ENCODE measurements around the gene KRTAP10-12.

The KRTAP10-12 gene

GRCh38 chr21:44712203-44713028, 15.4 kb downstream of the KRTAP10-12 start:
- DNase-seq: no peak

DNA sequence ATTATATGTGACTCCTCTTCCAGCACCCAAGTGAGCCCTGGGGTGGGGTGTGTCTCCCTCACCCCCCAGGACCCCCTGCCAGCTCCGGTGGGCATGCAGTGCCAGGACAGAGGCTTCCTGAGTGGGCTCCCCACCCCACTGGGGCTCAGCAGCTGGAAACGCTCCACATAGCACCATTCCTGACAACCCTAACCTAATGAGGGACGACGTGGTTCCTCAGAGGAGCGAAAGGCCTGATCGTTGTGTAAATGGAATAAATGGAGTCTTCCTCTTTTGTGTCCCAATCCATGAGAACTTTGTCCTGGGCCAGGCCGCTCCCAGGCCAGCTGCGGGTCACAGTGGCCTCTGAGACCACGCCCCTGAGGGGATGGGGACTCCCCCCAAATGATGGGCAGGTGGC, 16.2 kb downstream of the KRTAP10-12 start:
- DNase-seq: no peak

- no peak for DNase-seq
These were observed 16.9 kb downstream of the KRTAP10-12 start for GRCh38 chr21:44713846-44714245.

DNA sequence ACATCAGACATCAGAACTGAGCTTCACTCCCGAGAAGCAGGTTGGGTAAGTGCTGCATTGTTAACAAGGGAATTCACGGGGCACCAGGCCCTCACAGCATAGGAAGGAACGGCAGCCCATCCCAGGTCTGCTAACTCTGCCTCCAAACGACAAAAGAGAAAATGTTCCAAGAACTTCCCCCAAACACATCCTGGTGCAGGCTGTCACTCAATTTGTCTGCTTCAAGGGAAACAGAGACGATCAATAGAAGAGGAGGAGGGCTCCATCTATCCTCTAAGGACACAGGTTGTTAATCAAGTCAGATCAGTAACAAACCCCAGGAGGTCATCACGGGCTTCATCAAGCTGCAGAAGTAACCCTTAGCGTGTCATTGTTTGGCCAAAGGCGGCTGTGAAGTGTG, 17.9 kb downstream of the KRTAP10-12 start:
- no peak for DNase-seq

DNA sequence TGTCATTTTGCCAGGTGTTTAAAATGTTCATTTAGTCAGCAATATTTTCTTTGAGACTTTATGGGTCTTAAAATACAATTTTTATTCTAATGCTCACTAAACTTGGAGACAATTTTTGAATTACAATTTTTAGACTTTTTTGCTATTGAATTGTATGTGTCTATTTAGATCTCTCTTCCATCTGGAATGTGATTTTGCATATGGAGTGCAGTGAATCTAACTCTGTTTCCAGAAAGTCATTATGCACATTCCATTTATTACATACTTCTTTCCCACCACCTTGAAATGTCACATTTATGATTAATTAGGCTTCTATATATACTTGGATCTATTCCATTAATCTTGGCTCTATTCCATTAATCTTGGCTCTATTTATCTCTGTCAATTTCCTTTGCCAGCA, 20.0 kb downstream of the KRTAP10-12 start:
- DNase-seq: no peak

GRCh38 chr21:44718093-44718492, 21.1 kb downstream of the KRTAP10-12 start:
- DNase-seq: no peak

DNA sequence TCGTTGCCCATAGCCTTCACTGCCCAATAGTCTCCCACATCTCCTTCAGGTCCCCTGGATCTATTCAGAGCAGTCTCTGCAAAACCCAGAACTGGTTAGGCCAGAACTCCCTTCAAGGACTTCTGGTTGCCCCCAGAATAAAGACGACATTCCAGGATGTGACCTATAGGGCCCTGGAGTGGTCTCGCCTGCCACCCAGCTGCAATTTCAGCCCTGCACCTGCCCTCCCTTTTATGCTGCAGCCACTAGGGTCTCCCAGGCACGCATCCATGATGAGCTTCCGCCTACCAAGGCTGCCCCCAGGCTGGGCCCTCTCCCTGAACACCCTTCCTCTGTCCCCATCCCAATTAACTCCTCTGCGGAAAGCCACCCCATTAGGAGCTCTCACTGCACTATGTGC, 21.6 kb downstream of the KRTAP10-12 start:
- no peak for DNase-seq

DNA sequence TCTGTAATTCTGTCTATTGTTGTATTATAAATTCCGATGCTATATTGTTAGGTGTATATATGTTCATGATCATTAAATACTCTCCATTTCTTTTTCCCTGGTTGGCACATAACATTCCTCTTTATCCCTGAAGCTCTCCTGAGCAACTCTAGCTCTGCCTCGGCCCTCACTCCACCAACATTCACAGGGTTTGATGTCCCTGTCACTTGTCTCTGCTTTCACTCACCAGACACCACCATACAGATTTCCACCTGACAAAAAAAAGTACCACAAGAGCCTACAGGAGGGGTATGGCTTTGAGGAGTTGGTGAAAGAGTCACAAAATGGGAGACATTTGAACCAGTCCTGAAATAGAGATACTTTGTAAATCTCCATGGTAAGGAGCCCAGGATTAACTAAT, 23.2 kb downstream of the KRTAP10-12 start:
- no peak for DNase-seq

GRCh38 chr21:44722731-44723130, 25.8 kb downstream of the KRTAP10-12 start:
- DNase-seq: no peak

DNA sequence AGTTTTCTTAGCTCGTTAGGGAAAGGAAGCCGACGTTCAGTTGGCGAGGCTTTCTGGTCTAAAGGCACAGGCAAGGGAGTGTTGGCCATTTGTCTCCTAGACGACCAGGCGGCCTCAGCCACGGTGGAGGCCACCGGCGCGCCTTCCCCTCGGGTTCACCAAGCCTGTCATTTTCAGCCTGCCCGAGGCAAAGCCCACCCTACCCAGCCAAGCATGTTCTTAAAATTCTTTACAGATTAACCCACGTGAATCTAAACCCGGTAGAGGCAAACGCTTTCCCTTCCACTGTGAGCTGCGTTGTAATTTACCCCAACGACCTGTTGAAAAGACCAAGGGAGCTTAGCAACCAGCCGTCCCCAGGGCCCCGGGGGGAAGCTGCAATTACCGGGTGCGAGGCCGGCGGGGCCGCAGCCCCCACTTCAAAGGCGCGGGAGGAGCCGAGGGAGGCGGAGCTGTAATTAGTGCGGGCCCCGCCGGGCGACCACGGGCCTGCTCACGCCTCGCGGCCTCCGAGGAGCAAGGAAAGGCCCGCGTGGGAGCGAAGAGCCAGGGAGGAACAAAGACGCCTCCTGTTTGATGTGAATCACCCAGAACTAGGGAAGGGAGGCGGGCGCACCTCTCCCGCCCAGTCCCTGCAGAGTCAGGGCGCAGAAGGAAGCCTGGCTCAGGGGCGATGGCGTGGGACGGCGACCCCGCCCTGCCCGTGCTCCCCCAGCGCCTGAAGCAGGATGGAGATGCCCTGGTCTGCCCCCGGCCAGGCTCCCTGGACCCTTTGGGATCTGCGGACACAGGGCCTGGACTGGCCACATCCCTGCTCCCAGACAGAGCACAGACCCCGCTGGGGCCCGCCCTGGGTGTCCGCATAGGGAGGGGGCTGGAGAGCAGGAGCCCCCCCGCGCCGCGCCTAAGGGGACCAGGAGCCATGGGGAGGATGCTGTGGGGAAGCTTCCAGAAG, 26.5 kb downstream of the KRTAP10-12 start:
- DNase-seq: no peak

DNA sequence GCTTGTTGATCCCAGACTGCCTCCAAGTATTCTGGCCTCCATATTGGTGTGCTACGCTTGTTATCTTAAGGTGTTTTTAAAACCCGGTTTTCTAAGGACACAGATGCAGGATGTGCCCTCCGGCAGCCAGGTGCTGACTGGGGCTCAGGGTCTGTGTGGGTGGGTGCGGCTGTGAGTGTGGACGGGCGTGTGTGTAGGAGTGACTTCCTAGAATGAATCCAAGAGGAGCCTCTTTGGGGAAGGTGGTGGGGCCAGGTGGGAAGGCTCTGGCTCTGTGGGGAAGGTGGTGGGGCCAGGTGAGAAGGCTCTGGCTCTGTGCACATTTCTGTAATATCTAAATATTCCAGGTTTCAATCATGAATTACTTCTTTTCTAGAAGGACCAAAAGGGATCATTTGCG, 27.2 kb downstream of the KRTAP10-12 start:
- no peak for DNase-seq

GRCh38 chr21:44724926-44725325, 28.0 kb downstream of the KRTAP10-12 start:
- DNase-seq: no peak

- no peak for DNase-seq
These were observed 29.9 kb downstream of the KRTAP10-12 start for GRCh38 chr21:44726826-44727225.

DNA sequence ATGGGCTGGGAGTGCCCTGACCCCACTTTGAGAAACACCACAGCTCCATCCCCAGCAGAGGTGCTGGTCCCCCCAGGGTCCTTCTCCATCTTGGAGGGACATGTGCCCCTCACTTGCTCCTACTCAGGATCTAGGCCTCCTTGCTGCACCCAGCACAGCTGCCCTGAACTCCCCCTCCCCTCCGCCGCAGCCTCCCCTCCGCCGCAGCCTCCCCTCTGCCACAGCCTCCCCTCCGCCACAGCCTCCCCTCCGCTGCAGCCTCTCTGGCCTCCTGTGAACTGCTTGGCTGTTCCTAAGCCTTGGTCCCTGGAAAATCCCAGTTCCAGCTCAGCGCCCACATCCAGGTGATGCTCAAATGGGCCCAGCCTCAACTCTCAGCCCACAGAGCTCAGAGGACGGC, 30.3 kb downstream of the KRTAP10-12 start:
- no peak for DNase-seq

DNA sequence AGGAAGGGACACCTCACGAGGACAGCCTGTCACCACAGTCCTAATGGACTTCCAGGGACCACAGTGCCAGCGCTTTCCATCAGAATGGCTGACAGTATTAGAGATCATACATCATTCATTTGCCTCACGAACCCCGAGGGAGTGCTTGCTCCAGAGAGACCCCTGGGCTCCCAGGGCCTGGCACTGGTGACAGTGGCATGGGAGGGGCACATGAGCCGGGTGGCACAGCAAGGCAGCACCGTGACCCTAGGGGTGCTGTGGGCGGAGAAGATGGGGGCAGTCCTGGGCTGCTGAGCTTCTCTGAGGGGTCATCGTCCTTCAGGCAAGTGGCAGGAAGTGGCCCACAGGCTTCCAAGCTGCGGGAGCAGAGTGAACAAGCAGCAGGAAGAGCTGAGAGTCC, 30.8 kb downstream of the KRTAP10-12 start:
- DNase-seq: no peak

- DNase-seq: no peak
These were observed 31.7 kb downstream of the KRTAP10-12 start for GRCh38 chr21:44728716-44729115.

- no peak for DNase-seq
These were observed 32.5 kb downstream of the KRTAP10-12 start for GRCh38 chr21:44729336-44730027.

DNA sequence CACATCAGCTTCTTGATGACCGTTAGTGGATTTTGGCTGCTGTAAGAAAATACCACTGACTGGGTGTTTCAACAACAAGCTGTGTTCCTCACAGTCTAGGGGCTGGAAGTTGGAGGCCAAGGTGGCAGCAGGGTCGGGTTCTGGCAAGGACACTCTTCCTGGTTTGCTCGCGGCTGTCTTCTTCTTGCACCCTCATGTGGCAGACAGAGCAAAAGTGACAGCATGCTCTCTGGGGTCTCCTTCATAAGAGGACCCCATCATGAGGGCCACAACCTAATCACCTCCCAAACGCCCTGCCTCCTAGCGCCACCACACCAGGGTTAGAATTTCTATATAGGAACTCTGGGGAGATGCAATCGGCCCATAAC, 33.0 kb downstream of the KRTAP10-12 start:
- DNase-seq: no peak

DNA sequence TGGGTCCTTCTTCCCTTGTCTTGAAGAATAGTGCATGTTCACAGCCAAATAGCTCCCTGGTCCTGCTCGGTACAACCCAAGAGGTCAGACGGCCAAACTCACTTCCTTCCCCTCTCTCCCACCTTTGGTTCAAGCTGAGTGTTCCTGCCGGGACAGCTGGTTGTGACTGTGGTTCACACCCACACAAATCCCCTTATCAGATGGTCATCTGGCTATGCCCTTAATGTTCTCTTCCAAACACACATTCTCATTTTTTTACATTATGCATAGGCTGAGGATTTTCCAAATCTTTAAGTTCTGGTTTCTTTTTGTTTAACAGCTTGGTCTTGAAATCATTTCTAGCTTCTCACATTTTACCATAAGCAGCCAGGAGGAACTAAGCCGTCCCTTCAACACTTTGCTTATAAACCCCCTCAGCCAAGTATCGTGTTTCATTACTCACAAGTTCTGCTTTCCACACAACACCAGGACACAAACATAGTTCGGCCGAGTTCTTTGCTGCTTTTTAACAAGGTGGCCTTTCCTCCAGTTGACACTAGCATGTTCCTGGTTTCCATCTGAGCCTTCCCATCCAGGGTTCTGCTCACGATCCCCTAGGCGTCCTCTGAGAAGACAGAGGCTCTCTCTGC, 34.1 kb downstream of the KRTAP10-12 start:
- no peak for DNase-seq

DNA sequence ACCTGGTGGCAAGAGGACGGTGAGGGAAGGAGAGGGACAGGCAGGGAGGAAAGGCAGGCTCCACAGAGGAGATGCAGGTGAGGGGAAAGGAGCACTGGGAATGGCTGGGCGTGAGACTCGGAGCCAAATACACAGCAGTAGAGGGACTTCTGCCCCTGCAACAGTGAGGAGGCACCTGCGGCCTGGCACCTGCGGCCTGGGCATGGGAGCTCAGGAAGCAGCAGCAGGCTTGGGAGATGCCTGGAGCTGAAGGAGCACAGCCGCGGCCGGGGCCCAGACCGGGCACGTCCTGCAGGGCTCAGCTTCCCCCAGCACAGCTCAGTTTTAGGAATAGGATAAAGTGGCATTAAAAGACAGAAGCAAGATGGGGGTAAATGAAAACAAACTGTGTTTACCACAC, 35.3 kb downstream of the KRTAP10-12 start:
- DNase-seq: no peak

GRCh38 chr21:44732956-44733355, 36.0 kb downstream of the KRTAP10-12 start:
- no peak for DNase-seq

- no peak for DNase-seq
These were observed 37.2 kb downstream of the KRTAP10-12 start for GRCh38 chr21:44734026-44734745.

All from GOT3 (cell line).